ENCODE measurements around the gene NAALADL2. TPM values are rescaled to one million over a fixed set of nuclear protein-coding genes. Genes with fewer than 3 reads are reported as not detected.

NAALADL2 gene
- total RNA-seq, 1 experiment from 2014 or later = 1.6 TPM

DNA sequence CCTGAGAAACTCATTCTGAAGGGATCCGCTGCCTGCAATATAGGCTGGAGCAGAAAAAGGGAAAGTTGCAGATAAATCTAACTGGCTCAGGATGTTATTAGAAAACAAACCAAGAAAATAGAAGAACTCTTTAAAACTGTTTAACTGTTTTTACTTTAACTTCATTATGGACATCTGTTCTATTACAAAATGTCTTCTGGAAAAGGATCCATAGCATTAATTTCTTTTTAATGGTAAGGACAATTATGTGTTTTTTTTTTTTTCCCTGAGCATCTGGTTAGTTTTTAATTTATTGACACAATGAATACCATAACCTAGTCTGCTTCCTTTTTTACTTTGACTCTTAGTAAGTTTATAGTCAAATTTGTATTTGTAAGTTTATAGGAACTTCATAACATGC lies 239.5 kb downstream of the NAALADL2 start:
- Histone ChIP-seq H2BK20ac (ENCODE audit: low read depth, low read length, poor library complexity, severe bottlenecking) (no peak overlapping the region), H3K23me2 (ENCODE audit: insufficient read length, low read depth, low read length, poor library complexity, severe bottlenecking) (no peaks in the 10 kb centered on the region), H3K27ac (ENCODE audit: insufficient read length, low read depth, low read length) (no peak overlapping the region), H4K91ac (ENCODE audit: insufficient read length, low read depth, low read length) (no peak overlapping the region), H3K9ac (ENCODE audit: extremely low read depth, insufficient read length, low read length) (no peak overlapping the region), H2BK12ac (ENCODE audit: insufficient read length, low read depth, low read length) (no peak overlapping the region), H3K79me2 (ENCODE audit: insufficient read depth, low read length) (no peaks in the 10 kb centered on the region), H3K4me1 (ENCODE audit: insufficient read depth, low read length) (no peaks in the 10 kb centered on the region), H3K79me1 (ENCODE audit: insufficient read depth, low read depth, low read length, poor library complexity, severe bottlenecking) (no peaks in the 10 kb centered on the region), H3K9me3 (ENCODE audit: control insufficient read depth, low read depth, low read length) (no peaks in the 10 kb centered on the region), H2BK5ac (ENCODE audit: insufficient read length, low read length) (no peak overlapping the region), H3K18ac (ENCODE audit: insufficient read length, low read depth, low read length) (no peak overlapping the region), H4K5ac (ENCODE audit: insufficient read length, low read depth, low read length) (no peak overlapping the region), H2BK120ac (ENCODE audit: low read depth, low read length, poor library complexity, severe bottlenecking) (no peak overlapping the region), H4K8ac (replicated peaks; ENCODE audit: insufficient read length, low read depth, low read length) (no peak overlapping the region), H3K23ac (ENCODE audit: insufficient read length, low read depth, low read length) (no peak overlapping the region), H2AFZ (ENCODE audit: low read length) (no peak overlapping the region), H3K4me2 (ENCODE audit: insufficient read depth, insufficient read length, low read length) (no peak overlapping the region), H3K56ac (ENCODE audit: insufficient read length, low read depth, low read length) (no peak overlapping the region), H4K20me1 (ENCODE audit: control insufficient read depth, insufficient read depth, insufficient read length) (no peaks in the 10 kb centered on the region), H2BK15ac (ENCODE audit: low read depth, low read length) (no peak overlapping the region), H3K4ac (ENCODE audit: low read depth, low read length) (no peak overlapping the region), H2AK5ac (ENCODE audit: insufficient read length, low read length) (no peak overlapping the region), H3K14ac (ENCODE audit: insufficient read depth, low read length) (no peak overlapping the region), H3K27me3 (ENCODE audit: insufficient read depth, low read length) (no peaks in the 10 kb centered on the region), H3T11ph (ENCODE audit: low read length) (no peak overlapping the region)
- no peaks in the 10 kb centered on the region for H3K27me3 Mint-ChIP-seq (ENCODE audit: low read depth)
- H3K27ac Mint-ChIP-seq = no peak overlapping the region
- TF ChIP-seq, protein P1, sequence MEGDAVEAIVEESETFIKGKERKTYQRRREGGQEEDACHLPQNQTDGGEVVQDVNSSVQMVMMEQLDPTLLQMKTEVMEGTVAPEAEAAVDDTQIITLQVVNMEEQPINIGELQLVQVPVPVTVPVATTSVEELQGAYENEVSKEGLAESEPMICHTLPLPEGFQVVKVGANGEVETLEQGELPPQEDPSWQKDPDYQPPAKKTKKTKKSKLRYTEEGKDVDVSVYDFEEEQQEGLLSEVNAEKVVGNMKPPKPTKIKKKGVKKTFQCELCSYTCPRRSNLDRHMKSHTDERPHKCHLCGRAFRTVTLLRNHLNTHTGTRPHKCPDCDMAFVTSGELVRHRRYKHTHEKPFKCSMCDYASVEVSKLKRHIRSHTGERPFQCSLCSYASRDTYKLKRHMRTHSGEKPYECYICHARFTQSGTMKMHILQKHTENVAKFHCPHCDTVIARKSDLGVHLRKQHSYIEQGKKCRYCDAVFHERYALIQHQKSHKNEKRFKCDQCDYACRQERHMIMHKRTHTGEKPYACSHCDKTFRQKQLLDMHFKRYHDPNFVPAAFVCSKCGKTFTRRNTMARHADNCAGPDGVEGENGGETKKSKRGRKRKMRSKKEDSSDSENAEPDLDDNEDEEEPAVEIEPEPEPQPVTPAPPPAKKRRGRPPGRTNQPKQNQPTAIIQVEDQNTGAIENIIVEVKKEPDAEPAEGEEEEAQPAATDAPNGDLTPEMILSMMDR (conservative IDR thresholded peaks at IDR 0.05) = no peak
- H3K4me3 Mint-ChIP-seq = no peak overlapping the region
- WGBS (ENCODE audit: extremely low coverage, insufficient read length, low lambda C conversion rate) = no CpG with 5 or more reads among the region's 1 CpG
- no peaks in the 10 kb centered on the region for H3K9me3 Mint-ChIP-seq
- no peaks in the 10 kb centered on the region for H3K36me3 Mint-ChIP-seq (ENCODE audit: insufficient read depth in 1 of 3, low read depth in 3 of 3)
- no peak for DNase-seq
- 0 out of 4 replicates have a peak, but pooled peaks cover 0 to 2% of the 10 kb centered on the region in 2 experiments for H3K4me1 Mint-ChIP-seq

Measured in H9 (cell line).